ENCODE results near the gene ADAMTSL2.

The ADAMTSL2 gene

GRCh38 chr9:133545494-133546286 is 11.2 kb downstream of the ADAMTSL2 start:
- TF ChIP-seq CTCF (IDR thresholded peaks at IDR 0.05; ENCODE audit: low read depth, low read length) = no peak
- no peak overlapping the region for H3K4me3 ChIP-seq (ENCODE audit: low read depth, low read length)

DNA sequence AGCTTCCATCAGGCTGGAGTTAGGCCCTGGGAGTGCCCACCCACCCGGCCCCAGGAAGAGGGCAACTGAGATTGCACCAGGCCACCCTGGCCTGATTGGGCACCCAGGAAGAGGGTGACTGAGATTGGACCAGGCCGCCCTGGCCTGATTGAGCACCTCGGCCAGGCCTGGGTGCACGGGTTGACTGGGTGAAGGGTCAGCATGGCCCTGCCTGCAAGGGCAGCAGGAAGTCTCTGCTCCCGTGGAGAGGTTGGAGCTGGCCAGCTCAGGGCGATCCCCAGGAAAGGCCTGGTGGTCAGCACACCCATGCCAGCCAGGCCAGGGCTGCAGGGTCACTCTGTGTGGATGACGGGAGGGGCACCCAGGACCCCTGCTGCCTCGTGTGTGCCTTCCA is 11.8 kb downstream of the ADAMTSL2 start:
- no peak overlapping the region for H3K4me3 ChIP-seq (ENCODE audit: low read depth, low read length)
- TF ChIP-seq CTCF (IDR thresholded peaks at IDR 0.05; ENCODE audit: low read depth, low read length) = no peak

DNA sequence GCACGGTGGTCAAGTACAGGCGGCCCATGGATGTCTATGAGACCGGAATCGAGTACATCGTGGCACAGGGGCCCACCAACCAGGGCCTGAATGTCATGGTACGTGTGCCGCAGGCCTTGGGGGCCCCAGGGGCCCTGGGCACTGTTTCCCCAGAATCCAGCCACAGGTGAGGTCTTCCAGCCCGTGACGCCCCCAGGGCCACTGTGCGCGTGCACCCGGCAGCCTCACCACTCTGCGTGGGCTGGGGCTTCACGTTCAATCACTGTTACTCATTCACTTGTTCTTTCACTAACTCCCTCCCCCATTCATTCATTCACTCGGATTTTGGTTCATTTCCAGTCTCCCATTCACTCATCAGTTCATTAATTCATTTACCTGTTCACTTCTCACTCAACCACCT is 12.6 kb downstream of the ADAMTSL2 start:
- no peak for TF ChIP-seq CTCF (IDR thresholded peaks at IDR 0.05; ENCODE audit: low read depth, low read length)
- H3K4me3 ChIP-seq (ENCODE audit: low read depth, low read length) = no peak overlapping the region

DNA sequence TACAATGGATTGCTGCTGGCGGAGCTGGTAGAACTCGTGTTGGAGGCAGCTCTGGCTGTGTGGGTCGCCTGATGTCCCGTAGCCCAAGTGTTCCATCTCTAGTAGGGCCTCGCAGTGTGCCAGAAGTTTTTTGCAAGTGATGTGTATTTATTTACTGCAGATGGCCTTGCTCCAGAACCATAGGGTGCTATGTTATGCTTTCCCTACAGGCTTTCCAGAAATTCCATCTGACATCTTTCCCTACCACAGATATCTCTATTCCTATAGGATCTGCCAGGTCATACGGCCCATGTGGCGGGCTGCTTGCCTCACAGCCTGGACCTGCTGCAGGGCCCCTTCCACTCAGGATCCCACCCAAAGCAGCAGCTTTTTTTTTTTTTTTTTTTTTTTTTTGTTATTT is 16.9 kb downstream of the ADAMTSL2 start:
- H3K4me3 ChIP-seq (ENCODE audit: low read depth, low read length) = no peak overlapping the region
- no peak for TF ChIP-seq CTCF (IDR thresholded peaks at IDR 0.05; ENCODE audit: low read depth, low read length)

- no peak overlapping the region for H3K4me3 ChIP-seq (ENCODE audit: low read depth, low read length)
- no peak for TF ChIP-seq CTCF (IDR thresholded peaks at IDR 0.05; ENCODE audit: low read depth, low read length)
Measured at GRCh38 chr9:133552236-133552635, 17.7 kb downstream of the ADAMTSL2 start.

GRCh38 chr9:133553123-133553522 is 18.6 kb downstream of the ADAMTSL2 start:
- H3K4me3 ChIP-seq (ENCODE audit: low read depth, low read length) = no peak overlapping the region
- no peak for TF ChIP-seq CTCF (IDR thresholded peaks at IDR 0.05; ENCODE audit: low read depth, low read length)

DNA sequence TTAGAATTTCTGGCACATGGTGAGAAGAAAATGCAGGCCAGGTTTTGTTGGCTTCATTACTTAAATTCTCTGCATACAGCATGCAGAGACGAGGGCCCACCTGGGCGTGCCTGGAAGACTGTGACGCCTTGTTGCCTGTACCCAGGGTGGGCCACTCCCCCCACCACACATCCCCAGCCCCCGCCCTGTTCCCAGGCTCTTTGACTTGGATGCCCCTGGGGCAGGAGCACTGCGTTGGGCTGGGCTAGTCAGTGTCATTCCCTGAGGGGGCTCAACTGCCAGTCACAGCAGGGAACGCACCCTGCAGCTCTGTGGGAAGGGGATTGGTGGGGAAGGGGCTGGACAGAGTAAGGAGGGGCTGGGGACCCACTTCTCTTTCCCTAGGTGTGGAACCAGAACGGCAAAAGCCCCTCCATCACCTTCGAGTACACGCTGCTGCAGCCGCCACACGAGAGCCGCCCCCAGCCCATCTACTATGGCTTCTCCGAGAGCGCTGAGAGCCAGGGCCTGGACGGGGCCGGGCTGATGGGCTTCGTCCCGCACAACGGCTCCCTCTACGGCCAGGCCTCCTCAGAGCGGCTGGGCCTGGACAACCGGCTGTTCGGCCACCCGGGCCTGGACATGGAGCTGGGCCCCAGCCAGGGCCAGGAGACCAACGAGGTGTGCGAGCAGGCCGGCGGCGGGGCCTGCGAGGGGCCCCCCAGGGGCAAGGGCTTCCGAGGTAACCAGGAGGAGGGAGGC is 19.6 kb downstream of the ADAMTSL2 start:
- no peak for TF ChIP-seq CTCF (IDR thresholded peaks at IDR 0.05; ENCODE audit: low read depth, low read length)
- no peak overlapping the region for H3K4me3 ChIP-seq (ENCODE audit: low read depth, low read length)

Measured in WI38 (cell line).